HG03575 (cell line): ENCODE data around the gene PROSER2.

Experiments
- ATAC-seq: cut with Tn5 transposase; IDR thresholded peaks from one replicate; pipeline ENCODE4 v1.9.1; 2021; ENCODE audit not compliant: unreplicated experiment, insufficient number of reproducible peaks, low FRiP score; ENCODE audit errors: extremely low read depth

Gene PROSER2

GRCh38 chr10:11798845-11799735 is 24.1 kb upstream of the PROSER2 start:
- ATAC-seq: no peak

- no peak for ATAC-seq
Measured at GRCh38 chr10:11799736-11800080, 23.4 kb upstream of the PROSER2 start.

GRCh38 chr10:11804336-11804735 is 18.8 kb upstream of the PROSER2 start:
- ATAC-seq: no peak

GRCh38 chr10:11805792-11806191 is 17.4 kb upstream of the PROSER2 start:
- no peak for ATAC-seq

- ATAC-seq: no peak
Measured at GRCh38 chr10:11806706-11807105, 16.4 kb upstream of the PROSER2 start.

GRCh38 chr10:11808808-11809207 is 14.3 kb upstream of the PROSER2 start:
- no peak for ATAC-seq

- ATAC-seq: no peak
Measured at GRCh38 chr10:11810313-11810766, 12.8 kb upstream of the PROSER2 start.

GRCh38 chr10:11810973-11811372 is 12.2 kb upstream of the PROSER2 start:
- no peak for ATAC-seq

GRCh38 chr10:11813177-11813576 is 10.0 kb upstream of the PROSER2 start:
- no peak for ATAC-seq

GRCh38 chr10:11813855-11814567 is 9.1 kb upstream of the PROSER2 start:
- ATAC-seq: no peak

GRCh38 chr10:11819027-11819426 is 4.1 kb upstream of the PROSER2 start:
- no peak for ATAC-seq

- no peak for ATAC-seq
Measured at GRCh38 chr10:11822026-11822756, 965 bp upstream of the PROSER2 start.

- ATAC-seq: no peak
Measured at GRCh38 chr10:11822809-11823121, 391 bp upstream of the PROSER2 start.

GRCh38 chr10:11823989-11824346 is 812 bp downstream of the PROSER2 start:
- no peak for ATAC-seq

GRCh38 chr10:11824376-11824775 is 1.2 kb downstream of the PROSER2 start:
- ATAC-seq: no peak

- no peak for ATAC-seq
Measured at GRCh38 chr10:11824825-11825224, 1.7 kb downstream of the PROSER2 start.

GRCh38 chr10:11825796-11826414 is 2.7 kb downstream of the PROSER2 start:
- no peak for ATAC-seq

- no peak for ATAC-seq
Measured at GRCh38 chr10:11827006-11827405, 3.9 kb downstream of the PROSER2 start.

- ATAC-seq: no peak
Measured at GRCh38 chr10:11827414-11827813, 4.3 kb downstream of the PROSER2 start.
